H9 (cell line): Measurements from ENCODE around the gene COLEC12. TPM values are rescaled to one million over a fixed set of nuclear protein-coding genes. Genes with fewer than 3 reads are reported as not detected.

Experiments used
- DNase-seq: peaks from one replicate; pipeline ENCODE4 v3.0.0-alpha.2; 2017
- H2AFZ ChIP-seq: one replicate; pipeline ENCODE4 v1.6.1; 2013; ENCODE audit warnings: mild to moderate bottlenecking, low read length, control low read depth, moderate library complexity
- H2AK5ac ChIP-seq: 2 replicates; pipeline ENCODE4 v1.6.1; 2013; ENCODE audit warnings: low read length, control low read depth, mixed read lengths; ENCODE audit not compliant: insufficient read length
- H2BK120ac ChIP-seq: one replicate; pipeline ENCODE4 v1.6.1; 2013; ENCODE audit warnings: low read depth, mild to moderate bottlenecking, low read length, control low read depth, inconsistent platforms; ENCODE audit not compliant: poor library complexity, severe bottlenecking
- H2BK12ac ChIP-seq: 2 replicates; pipeline ENCODE4 v1.6.1; 2013; ENCODE audit warnings: low read length, control low read depth, mixed read lengths, low read depth; ENCODE audit not compliant: insufficient read length
- H2BK15ac ChIP-seq: 2 replicates; pipeline ENCODE4 v1.6.1; 2013; ENCODE audit warnings: low read depth, low read length, control low read depth
- H2BK20ac ChIP-seq: one replicate; pipeline ENCODE4 v1.6.1; 2013; ENCODE audit warnings: low read depth, mild to moderate bottlenecking, low read length, control low read depth, inconsistent platforms; ENCODE audit not compliant: poor library complexity, severe bottlenecking
- H2BK5ac ChIP-seq: 2 replicates; pipeline ENCODE4 v1.6.1; 2013; ENCODE audit warnings: low read length, control low read depth, mixed read lengths; ENCODE audit not compliant: insufficient read length
- H3K14ac ChIP-seq: 2 replicates; pipeline ENCODE4 v1.6.1; 2013; ENCODE audit warnings: low read length, control low read depth; ENCODE audit not compliant: insufficient read depth
- H3K18ac ChIP-seq: 2 replicates; pipeline ENCODE4 v1.6.1; 2013; ENCODE audit warnings: low read depth, mild to moderate bottlenecking, mixed read lengths, low read length, control low read depth; ENCODE audit not compliant: insufficient read length
- H3K23ac ChIP-seq: 2 replicates; pipeline ENCODE4 v1.6.1; 2013; ENCODE audit warnings: low read length, control low read depth, mixed read lengths, low read depth; ENCODE audit not compliant: insufficient read length
- H3K23me2 ChIP-seq: 2 replicates; pipeline ENCODE4 v1.6.1; 2013; ENCODE audit warnings: low read depth, mild to moderate bottlenecking, mixed read lengths, low read length, control low read depth; ENCODE audit not compliant: insufficient read length, poor library complexity, severe bottlenecking
- H3K27ac ChIP-seq: 2 replicates; pipeline ENCODE4 v1.5.1; 2013; ENCODE audit warnings: low read length, control low read depth, mixed read lengths, low read depth; ENCODE audit not compliant: insufficient read length
- H3K27me3 ChIP-seq: 2 replicates; pipeline ENCODE4 v1.6.1; 2013; ENCODE audit warnings: low read length, control low read depth, inconsistent platforms; ENCODE audit not compliant: insufficient read depth
- H3K4ac ChIP-seq: 2 replicates; pipeline ENCODE4 v1.6.1; 2013; ENCODE audit warnings: low read depth, mild to moderate bottlenecking, control low read depth, inconsistent platforms, low read length, moderate library complexity
- H3K4me1 ChIP-seq: 2 replicates; pipeline ENCODE4 v1.6.1; 2013; ENCODE audit warnings: low read length, control low read depth, inconsistent platforms; ENCODE audit not compliant: insufficient read depth
- H3K4me2 ChIP-seq: 2 replicates; pipeline ENCODE4 v1.6.1; 2013; ENCODE audit warnings: low read length, control low read depth, mixed read lengths; ENCODE audit not compliant: insufficient read length, insufficient read depth
- H3K56ac ChIP-seq: 2 replicates; pipeline ENCODE4 v1.6.1; 2013; ENCODE audit warnings: low read depth, mild to moderate bottlenecking, mixed read lengths, low read length, control low read depth; ENCODE audit not compliant: insufficient read length
- H3K79me1 ChIP-seq: 2 replicates; pipeline ENCODE4 v1.6.1; 2013; ENCODE audit warnings: low read depth, mild to moderate bottlenecking, moderate library complexity, low read length, control low read depth, inconsistent platforms; ENCODE audit not compliant: insufficient read depth, poor library complexity, severe bottlenecking
- H3K79me2 ChIP-seq: 2 replicates; pipeline ENCODE4 v1.6.1; 2013; ENCODE audit warnings: low read length, control low read depth, inconsistent platforms; ENCODE audit not compliant: insufficient read depth
- H3K9ac ChIP-seq: 2 replicates; pipeline ENCODE4 v1.6.1; 2013; ENCODE audit warnings: low read length, control low read depth, mixed read lengths; ENCODE audit not compliant: insufficient read length; ENCODE audit errors: extremely low read depth
- H3K9me3 ChIP-seq: one replicate; pipeline ENCODE4 v1.6.1; 2013; ENCODE audit warnings: low read depth, low read length, inconsistent platforms; ENCODE audit not compliant: control insufficient read depth
- H3T11ph ChIP-seq: one replicate; pipeline ENCODE4 v1.6.1; 2013; ENCODE audit warnings: mild to moderate bottlenecking, low read length, control low read depth, inconsistent platforms
- H4K20me1 ChIP-seq: one replicate; pipeline ENCODE4 v1.6.1; 2013; ENCODE audit not compliant: control insufficient read depth, insufficient read length, insufficient read depth
- H4K5ac ChIP-seq: 2 replicates; pipeline ENCODE4 v1.6.1; 2013; ENCODE audit warnings: low read depth, mild to moderate bottlenecking, mixed read lengths, low read length, control low read depth; ENCODE audit not compliant: insufficient read length
- H4K8ac ChIP-seq: replicated peaks from 2 replicates; pipeline ENCODE4 v1.6.1; 2013; ENCODE audit warnings: low read length, control low read depth, mixed read lengths, low read depth; ENCODE audit not compliant: insufficient read length
- H4K91ac ChIP-seq: 2 replicates; pipeline ENCODE4 v1.6.1; 2013; ENCODE audit warnings: low read depth, mild to moderate bottlenecking, moderate library complexity, mixed read lengths, low read length, control low read depth; ENCODE audit not compliant: insufficient read length
- H3K27ac Mint-ChIP-seq, 3 experiments: 2 replicates in 2 of 3; 3 replicates in 1 of 3; pipeline ENCODE4 v1.8.0; 2020 to 2021; ENCODE audit warnings: mixed read lengths in 3 of 3, mild to moderate bottlenecking in 1 of 3, moderate library complexity in 1 of 3
- H3K27me3 Mint-ChIP-seq: 2 replicates; pipeline ENCODE4 v1.8.0; 2021; ENCODE audit warnings: low read depth, mild to moderate bottlenecking, moderate library complexity, mixed read lengths
- H3K36me3 Mint-ChIP-seq, 3 experiments: 2 replicates in 2 of 3; 3 replicates in 1 of 3; pipeline ENCODE4 v1.8.0; 2020 to 2021; ENCODE audit warnings: low read depth in 3 of 3, mixed read lengths in 3 of 3; ENCODE audit not compliant: insufficient read depth in 1 of 3
- H3K4me1 Mint-ChIP-seq, 2 experiments: 2 replicates each; pipeline ENCODE4 v1.8.0; 2020; ENCODE audit warnings: mixed read lengths in 2 of 2
- H3K4me3 Mint-ChIP-seq, 2 experiments: 2 replicates in 1 of 2; 3 replicates in 1 of 2; pipeline ENCODE4 v1.8.0; 2020 to 2021; ENCODE audit warnings: mild to moderate bottlenecking in 2 of 2, mixed read lengths in 2 of 2, moderate library complexity in 1 of 2
- H3K9me3 Mint-ChIP-seq, 2 experiments: 2 replicates in 1 of 2; 3 replicates in 1 of 2; pipeline ENCODE4 v1.8.0; 2020; ENCODE audit warnings: mild to moderate bottlenecking in 2 of 2, mixed read lengths in 2 of 2, moderate library complexity in 1 of 2
- CTCF ChIP-seq: fragments of 200-600 bp; sonication (generic); conservative IDR thresholded peaks from 3 replicates; pipeline ENCODE4 v1.8.0; 2021; ENCODE audit warnings: antibody characterized with exemption, mild to moderate bottlenecking
- WGBS: extraction: QIAGEN DNeasy Blood & Tissue Kit; methylation state at CpG from one replicate; pipeline ENCODE4 v1.1.7; 2013; ENCODE audit warnings: missing lambda C conversion rate, low lambda C conversion rate, mixed read lengths; ENCODE audit not compliant: insufficient read length; ENCODE audit errors: extremely low coverage; 5-methylcytosine and 5-hydroxymethylcytosine counted together
- total RNA-seq: library from RNA; stranded (reverse); gene quantifications from 2 replicates; pipeline ENCODE4 v1.2.1, GENCODE V29; 2021

COLEC12 gene
- total RNA-seq, 1 experiment from 2014 or later, result 0.70 TPM

DNA sequence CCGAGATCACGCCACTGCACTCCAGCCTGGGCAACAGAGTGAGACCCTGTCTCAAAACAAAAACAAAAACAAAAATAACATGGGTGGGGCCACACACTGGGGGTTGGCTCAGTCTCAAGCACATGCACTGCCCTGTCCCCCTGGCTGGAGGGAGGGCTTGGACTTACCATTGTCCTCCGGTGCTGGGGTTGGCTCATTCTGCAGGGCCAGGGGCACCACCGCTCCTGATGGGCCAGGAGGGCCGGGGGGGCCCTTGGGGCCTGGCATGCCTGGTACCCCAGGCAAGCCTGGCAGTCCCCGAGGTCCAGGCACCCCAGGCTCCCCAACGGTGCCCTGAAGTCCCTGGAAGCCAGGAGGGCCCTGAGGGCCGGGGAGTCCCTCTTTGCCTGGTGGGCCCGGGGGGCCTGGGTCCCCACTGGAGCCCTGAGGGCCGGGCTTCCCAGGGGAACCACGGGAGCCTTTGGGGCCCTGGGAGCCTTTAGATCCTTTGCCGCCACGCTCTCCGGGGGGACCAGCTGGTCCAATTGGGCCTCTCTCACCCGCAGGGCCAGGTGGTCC lies 165.8 kb downstream of the COLEC12 start:
- no peaks in the 10 kb centered on the region for H3K79me1 ChIP-seq
- DNase-seq, result no peak
- Mint-ChIP-seq H3K4me1 (peaks cover 0 to 6% of the 10 kb centered on the region in 2 experiments; a peak in 1 of 4 replicates), H3K27ac (no peak overlapping the region), H3K4me3 (no peak overlapping the region), H3K36me3 (no peaks in the 10 kb centered on the region), H3K27me3 (peaks cover 7% of the 10 kb centered on the region), H3K9me3 (no peaks in the 10 kb centered on the region)
- H3K23me2 ChIP-seq, result no peaks in the 10 kb centered on the region
- H3K4me1 ChIP-seq, result no peaks in the 10 kb centered on the region
- no peak overlapping the region for H4K91ac ChIP-seq
- H3K27ac ChIP-seq, result no peak overlapping the region
- no peaks in the 10 kb centered on the region for H3K9me3 ChIP-seq
- no peak overlapping the region for H3K4me2 ChIP-seq
- H3T11ph ChIP-seq, result no peak overlapping the region
- no peak overlapping the region for H3K56ac ChIP-seq
- H2BK5ac ChIP-seq, result no peak overlapping the region
- no CpG with 5 or more reads among the region's 15 CpGs for WGBS
- H2BK12ac ChIP-seq, result no peak overlapping the region
- no peak overlapping the region for H2AFZ ChIP-seq
- no peaks in the 10 kb centered on the region for H3K79me2 ChIP-seq
- H3K4ac ChIP-seq, result no peak overlapping the region
- H2AK5ac ChIP-seq, result no peak overlapping the region
- H4K20me1 ChIP-seq, result no peaks in the 10 kb centered on the region
- TF ChIP-seq CTCF, result no peak
- H4K8ac ChIP-seq, result no peak overlapping the region
- H3K9ac ChIP-seq, result no peak overlapping the region
- H2BK15ac ChIP-seq, result no peak overlapping the region
- no peak overlapping the region for H3K23ac ChIP-seq
- H3K18ac ChIP-seq, result no peak overlapping the region
- no peak overlapping the region for H4K5ac ChIP-seq
- no peak overlapping the region for H2BK120ac ChIP-seq
- H3K27me3 ChIP-seq, result no peaks in the 10 kb centered on the region
- no peak overlapping the region for H3K14ac ChIP-seq
- no peak overlapping the region for H2BK20ac ChIP-seq
